Measurements from ENCODE around the gene CLEC3B.
"Not testable (repeated sequence)": the region's sequence is repeated elsewhere in the genome, so short reads cannot be mapped to it uniquely, and the experiment has no call there.

CLEC3B gene, protein sequence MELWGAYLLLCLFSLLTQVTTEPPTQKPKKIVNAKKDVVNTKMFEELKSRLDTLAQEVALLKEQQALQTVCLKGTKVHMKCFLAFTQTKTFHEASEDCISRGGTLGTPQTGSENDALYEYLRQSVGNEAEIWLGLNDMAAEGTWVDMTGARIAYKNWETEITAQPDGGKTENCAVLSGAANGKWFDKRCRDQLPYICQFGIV

DNA sequence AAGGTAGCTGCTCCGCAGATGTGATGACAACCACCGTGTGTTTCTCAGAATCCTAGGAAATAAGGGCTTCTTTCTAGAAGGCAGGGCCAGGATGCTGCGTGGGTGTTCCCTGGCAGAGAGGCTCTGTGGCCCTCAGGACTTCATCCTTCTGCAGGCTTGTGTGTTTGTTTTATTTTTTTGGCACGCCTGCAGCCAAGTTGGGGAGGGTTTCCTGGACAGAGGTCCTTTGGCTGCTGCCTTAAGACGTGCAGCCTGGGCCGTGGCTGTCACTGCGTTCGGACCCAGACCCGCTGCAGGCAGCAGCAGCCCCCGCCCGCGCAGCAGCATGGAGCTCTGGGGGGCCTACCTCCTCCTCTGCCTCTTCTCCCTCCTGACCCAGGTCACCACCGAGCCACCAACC, at the start of gene CLEC3B:
Gene CLEC3B, plus strand, starts transcription at position 266 of the 400 bp plus-strand sequence. Its CDS starts 60 bp downstream, at position 326.
- no peak for DNase-seq (ENCODE audit: low read depth in 2 of 2)

DNA sequence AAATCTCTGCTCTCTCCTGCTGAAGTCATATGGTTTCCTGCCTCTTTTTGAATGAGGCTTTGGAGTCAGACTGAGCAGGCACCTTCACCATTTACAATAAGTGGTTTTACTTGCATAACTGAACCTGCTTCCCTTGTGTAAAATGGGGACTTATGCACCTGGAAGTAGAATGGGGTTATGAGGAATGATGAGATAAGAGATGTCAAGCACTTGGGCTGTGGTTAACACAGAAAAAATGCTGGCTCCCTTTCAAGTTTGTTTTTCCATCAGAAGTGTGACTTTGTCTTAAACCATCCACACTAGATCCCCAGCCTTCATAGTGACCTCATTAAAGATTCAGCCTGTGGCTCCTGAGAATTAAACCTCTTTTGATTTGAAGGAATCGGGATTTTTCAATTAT, 44.9 kb upstream of the CLEC3B start:
- no peak for DNase-seq (ENCODE audit: low read depth in 2 of 2)

GRCh38 chr3:44981751-44982150, 44.4 kb upstream of the CLEC3B start:
- no peak for DNase-seq (ENCODE audit: low read depth in 2 of 2)

DNA sequence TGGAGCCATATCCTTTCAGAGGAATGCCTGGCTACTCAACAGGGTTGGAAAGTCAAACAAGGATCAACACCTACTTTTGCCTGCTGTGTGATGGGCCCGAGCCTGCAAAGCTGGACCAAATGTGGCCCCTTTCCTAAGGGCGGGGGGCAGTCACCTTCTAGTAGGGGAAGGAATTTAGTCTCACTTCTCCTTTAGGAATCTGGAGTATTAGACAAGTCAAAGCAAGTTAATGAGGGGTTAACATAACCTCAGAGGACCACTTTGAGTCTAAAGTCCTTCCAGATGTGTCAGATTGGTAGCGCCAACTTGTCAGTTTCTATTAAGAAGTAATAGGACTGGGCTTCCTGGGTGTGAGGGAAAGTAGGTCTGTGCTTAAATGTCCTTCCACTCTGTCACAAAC, 43.3 kb upstream of the CLEC3B start:
- DNase-seq (ENCODE audit: low read depth in 2 of 2) = no peak

DNA sequence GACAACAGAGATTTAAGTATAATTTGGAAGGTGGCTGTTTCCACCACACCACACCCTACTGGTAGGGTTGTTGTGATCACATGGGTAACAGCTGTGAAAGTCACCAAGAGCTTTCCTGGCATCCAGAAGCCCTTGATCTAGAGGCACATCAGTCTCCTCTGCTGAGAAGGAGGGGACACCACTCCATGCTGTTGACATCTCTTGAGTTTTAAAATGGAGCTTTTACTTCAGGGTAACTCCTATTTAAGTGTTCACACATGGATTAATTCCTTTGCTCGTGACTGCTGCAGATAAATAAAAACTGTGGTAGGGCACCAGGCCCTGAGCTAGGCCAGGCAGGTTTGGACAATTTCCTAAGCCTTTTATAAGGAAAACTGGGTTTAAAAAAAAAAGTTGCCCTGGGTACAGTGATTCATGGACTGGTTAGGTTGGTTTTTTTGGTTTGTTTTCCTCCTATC, 42.6 kb upstream of the CLEC3B start:
- no peak for DNase-seq (ENCODE audit: low read depth in 2 of 2)

DNA sequence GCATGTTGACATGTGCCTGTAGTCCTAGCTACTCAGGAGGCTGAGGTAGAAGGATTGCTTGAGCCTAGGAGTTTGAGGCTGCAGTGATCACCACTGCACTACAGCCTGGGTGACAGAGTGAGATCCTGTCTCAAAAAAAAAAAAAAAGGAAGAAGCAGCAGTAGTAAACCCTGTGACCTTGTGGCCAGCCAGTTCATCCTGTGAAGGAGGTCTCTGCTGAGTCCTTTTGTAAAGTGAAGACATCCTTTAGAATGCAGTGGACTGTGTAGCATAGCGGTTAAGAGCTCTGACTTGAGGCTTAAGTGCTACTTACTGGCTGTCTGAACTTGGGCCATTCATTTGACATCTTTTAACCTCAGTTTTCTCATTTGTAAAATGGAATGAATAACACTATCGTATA, 41.8 kb upstream of the CLEC3B start:
- DNase-seq (ENCODE audit: low read depth in 2 of 2) = no peak

GRCh38 chr3:44986330-44986729, 39.8 kb upstream of the CLEC3B start:
- not testable (repeated sequence) for DNase-seq (ENCODE audit: low read depth in 2 of 2)

DNA sequence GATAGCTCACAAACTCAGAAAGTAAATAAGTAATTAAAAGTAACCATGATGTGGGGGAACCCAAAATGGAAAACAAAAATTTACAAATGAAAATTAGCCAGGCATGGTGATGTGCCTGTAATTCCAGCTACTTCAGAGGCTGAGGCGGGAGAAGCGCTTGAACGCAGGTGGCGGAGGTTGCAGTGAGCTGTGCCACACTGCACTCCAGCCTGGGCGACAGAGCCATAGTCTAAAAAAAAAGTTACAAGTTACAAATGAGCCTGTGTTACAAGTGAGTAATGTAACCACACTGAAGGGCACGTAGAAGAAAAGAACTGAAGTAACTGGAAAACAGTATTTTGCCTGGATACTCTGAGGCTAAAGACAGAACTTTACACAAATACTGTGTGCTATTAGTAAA, 38.8 kb upstream of the CLEC3B start:
- no peak for DNase-seq (ENCODE audit: low read depth in 2 of 2)

GRCh38 chr3:44988073-44988472, 38.0 kb upstream of the CLEC3B start:
- DNase-seq (ENCODE audit: low read depth in 2 of 2) = no peak

DNA sequence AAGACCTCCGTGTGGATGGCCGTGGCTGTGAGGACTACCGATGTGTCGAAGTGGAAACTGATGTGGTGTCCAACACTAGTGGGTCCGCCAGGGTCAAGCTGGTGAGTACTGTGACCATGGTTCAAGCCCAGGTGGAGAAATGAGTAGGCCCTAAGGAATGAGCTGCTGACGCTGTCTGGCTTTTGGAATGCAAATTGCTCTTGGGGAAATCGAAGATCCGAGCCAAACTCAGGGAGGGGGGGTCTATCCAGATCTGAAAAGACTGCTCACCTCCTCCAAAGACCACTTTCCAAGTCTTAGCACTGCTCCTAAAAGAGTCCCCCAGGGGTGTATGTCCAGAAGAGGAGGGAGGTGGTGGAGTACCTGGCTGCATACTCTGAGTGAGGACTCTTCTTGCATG, 37.0 kb upstream of the CLEC3B start:
- no peak for DNase-seq (ENCODE audit: low read depth in 2 of 2)

- no peak for DNase-seq (ENCODE audit: low read depth in 2 of 2)
Observed at GRCh38 chr3:44989636-44990373, 36.3 kb upstream of the CLEC3B start.

GRCh38 chr3:44991326-44991725, 34.8 kb upstream of the CLEC3B start:
- DNase-seq (ENCODE audit: low read depth in 2 of 2) = no peak

DNA sequence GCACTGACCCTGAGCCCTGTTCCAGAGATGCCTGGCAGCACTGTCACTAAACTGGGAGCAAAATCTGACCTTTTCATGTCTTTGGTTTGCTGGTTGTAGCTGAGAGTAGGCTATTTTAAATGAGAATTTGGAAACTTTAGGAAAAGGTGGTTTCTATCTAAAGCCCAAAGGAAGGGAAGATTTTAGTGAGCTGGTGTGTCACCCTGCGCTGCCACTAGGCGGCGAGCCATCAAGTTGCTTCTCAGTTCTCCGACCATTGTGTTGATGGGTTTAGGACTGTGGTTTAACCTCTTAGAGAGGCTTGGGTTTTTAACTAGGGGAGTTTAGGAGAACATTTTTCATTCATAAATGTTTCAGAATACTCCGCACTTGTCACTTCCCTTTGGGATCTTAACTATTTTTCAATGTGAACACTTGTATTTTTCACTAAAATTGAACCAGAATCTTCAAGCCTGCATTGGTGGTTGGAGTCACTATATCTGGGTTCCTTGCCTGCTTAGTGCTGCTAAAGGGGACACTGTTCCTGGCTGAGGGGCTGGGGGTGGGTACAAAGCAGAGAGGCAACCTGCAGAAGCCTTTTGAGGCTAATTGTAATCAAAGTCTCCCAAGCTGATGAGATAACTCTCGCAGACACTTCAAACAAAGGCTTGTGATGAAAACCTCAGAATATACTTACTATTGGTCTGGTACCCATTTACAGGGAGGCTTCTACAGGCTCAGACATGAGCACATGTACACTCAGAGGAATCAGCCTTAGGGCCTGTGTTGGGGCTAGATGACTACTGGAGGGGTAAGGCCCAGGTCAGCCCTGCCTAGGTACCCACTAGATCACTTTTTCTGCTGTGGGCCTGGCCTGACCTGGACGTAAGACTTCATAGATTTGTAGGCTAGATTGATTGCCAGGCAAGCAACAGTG, 33.3 kb upstream of the CLEC3B start:
- DNase-seq (ENCODE audit: low read depth in 2 of 2) = no peak

DNA sequence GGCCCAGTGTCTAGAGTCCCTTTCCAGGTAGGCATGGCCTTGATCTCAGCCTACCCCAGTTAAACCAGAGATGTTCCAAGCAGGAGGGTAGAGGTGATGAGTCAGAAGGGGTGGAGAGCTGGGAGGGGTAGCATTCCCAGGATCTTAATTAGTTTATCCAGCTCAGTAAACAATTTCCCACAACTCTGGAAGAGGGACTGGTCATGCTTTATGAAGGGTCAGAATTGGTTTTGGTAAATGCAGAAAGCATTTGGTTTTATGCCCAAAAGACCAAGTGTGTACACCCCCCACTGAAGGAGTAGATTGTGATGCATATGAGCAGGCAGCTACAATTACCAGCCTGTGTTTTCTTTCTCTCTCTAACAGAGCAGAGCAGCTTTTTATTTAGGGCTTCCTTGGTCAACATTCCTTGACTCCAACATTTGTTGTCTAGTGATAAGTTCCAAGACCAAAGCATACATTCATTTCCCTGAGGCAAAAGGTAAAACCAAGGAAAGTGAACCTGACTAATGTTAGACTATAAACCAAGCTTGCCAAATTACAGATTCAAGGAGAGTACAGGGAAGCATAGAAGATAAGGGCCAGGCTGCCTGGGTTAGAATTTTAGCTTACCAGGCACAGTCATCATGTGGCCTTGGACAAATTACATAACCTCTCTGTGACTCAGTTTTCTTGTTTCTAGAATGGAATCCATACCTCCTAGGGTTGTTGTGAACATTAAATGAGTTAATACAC, 32.5 kb upstream of the CLEC3B start:
- no peak for DNase-seq (ENCODE audit: low read depth in 2 of 2)

- DNase-seq (ENCODE audit: low read depth in 2 of 2) = no peak
Observed at GRCh38 chr3:44995142-44995770, 30.8 kb upstream of the CLEC3B start.

GRCh38 chr3:44996556-44996969, 29.5 kb upstream of the CLEC3B start:
- DNase-seq (ENCODE audit: low read depth in 2 of 2) = no peak

GRCh38 chr3:44999782-45000181, 26.3 kb upstream of the CLEC3B start:
- no peak for DNase-seq (ENCODE audit: low read depth in 2 of 2)

- no peak for DNase-seq (ENCODE audit: low read depth in 2 of 2)
Observed at GRCh38 chr3:45000823-45001222, 25.3 kb upstream of the CLEC3B start.

GRCh38 chr3:45001738-45002137, 24.4 kb upstream of the CLEC3B start:
- DNase-seq (ENCODE audit: low read depth in 2 of 2) = no peak

GRCh38 chr3:45002139-45002660, 23.9 kb upstream of the CLEC3B start:
- DNase-seq (ENCODE audit: low read depth in 2 of 2) = no peak

GRCh38 chr3:45002720-45003119, 23.4 kb upstream of the CLEC3B start:
- DNase-seq (ENCODE audit: low read depth in 2 of 2) = no peak
